HEK293 (cell line): ENCODE data around the gene AK5.

Experiments
- CTCF ChIA-PET: fragments of 350-600 bp; formaldehyde crosslinking; extraction: SDS; loops from one replicate; lab custom pipeline; 2021; ENCODE audit warnings: antibody characterized with exemption; lab: Yijun Ruan, JAX
- POLR2A ChIA-PET: fragments of 300-600 bp; formaldehyde crosslinking; extraction: SDS; loops from one replicate; lab custom pipeline; 2020; ENCODE audit warnings: antibody characterized with exemption, inconsistent platforms; lab: Yijun Ruan, JAX
- H3K27ac ChIP-seq: fragments of 200-500 bp; sonication (Bioruptor generic); 2 replicates; pipeline ENCODE4 v1.5.1; 2014; ENCODE audit warnings: low read depth, low read length, control low read depth, inconsistent platforms; ENCODE audit errors: extremely low read depth
- H3K36me3 ChIP-seq, 2 experiments: fragments of 200-500 bp in 1 of 2; sonication (Bioruptor generic) in 1 of 2; 1 replicate in 1 of 2; 2 replicates in 1 of 2; pipeline ENCODE4 v1.5.1; 2014 to 2017; ENCODE audit warnings: inconsistent platforms in 2 of 2, low read length in 2 of 2; ENCODE audit not compliant: control insufficient read depth in 2 of 2, insufficient read depth in 1 of 2
- H3K4me1 ChIP-seq: fragments of 200-500 bp; sonication (Bioruptor generic); 2 replicates; pipeline ENCODE4 v1.5.1; 2014; ENCODE audit warnings: mild to moderate bottlenecking, low read length, inconsistent platforms; ENCODE audit not compliant: control insufficient read depth, insufficient read depth
- H3K4me3 ChIP-seq: 2 replicates; pipeline ENCODE4 v1.5.1; 2011; ENCODE audit warnings: low read depth, mild to moderate bottlenecking, control low read depth, low read length, moderate library complexity
- H3K9me3 ChIP-seq: fragments of 200-500 bp; sonication (Bioruptor generic); 2 replicates; pipeline ENCODE4 v1.5.1; 2014; ENCODE audit warnings: low read depth, low read length, inconsistent platforms; ENCODE audit not compliant: control insufficient read depth, insufficient read depth
- EGR2 ChIP-seq: fragments of 450-650 bp; formaldehyde crosslinking; IDR thresholded peaks from 2 replicates; pipeline ENCODE4 v1.5.1; 2016; ENCODE audit warnings: low read depth, missing biosample characterization, missing genetic modification characterization
- GFI1B ChIP-seq: fragments of 450-650 bp; formaldehyde crosslinking; IDR thresholded peaks from 2 replicates; pipeline ENCODE4 v1.5.1; 2016; ENCODE audit warnings: missing biosample characterization, missing genetic modification characterization
- HOXC10 ChIP-seq: sonication (generic); formaldehyde crosslinking; IDR thresholded peaks from 2 replicates; pipeline ENCODE4 v1.8.1; 2023; ENCODE audit warnings: mild to moderate bottlenecking, missing genetic modification reagents
- RBAK ChIP-seq: fragments of 450-650 bp; formaldehyde crosslinking; IDR thresholded peaks from 2 replicates; pipeline ENCODE4 v1.5.1; 2016; ENCODE audit warnings: missing biosample characterization, missing genetic modification characterization
- REPIN1 ChIP-seq: fragments of 450-650 bp; formaldehyde crosslinking; IDR thresholded peaks from 2 replicates; pipeline ENCODE4 v1.5.1; 2017; ENCODE audit warnings: missing biosample characterization, missing genetic modification characterization, low read depth
- ZBTB20 ChIP-seq: fragments of 450-650 bp; formaldehyde crosslinking; IDR thresholded peaks from 2 replicates; pipeline ENCODE4 v1.5.1; 2016; ENCODE audit warnings: missing biosample characterization, missing genetic modification characterization
- ZNF10 ChIP-seq: fragments of 450-650 bp; formaldehyde crosslinking; IDR thresholded peaks from 2 replicates; pipeline ENCODE4 v1.5.1; 2017; ENCODE audit warnings: missing biosample characterization, missing genetic modification characterization
- ZNF223 ChIP-seq: fragments of 450-650 bp; formaldehyde crosslinking; IDR thresholded peaks from 2 replicates; pipeline ENCODE4 v1.5.1; 2016; ENCODE audit warnings: missing biosample characterization, missing genetic modification characterization
- ZNF354C ChIP-seq: fragments of 450-650 bp; formaldehyde crosslinking; IDR thresholded peaks from 2 replicates; pipeline ENCODE4 v1.5.1; 2016; ENCODE audit warnings: missing biosample characterization, missing genetic modification characterization, low read depth, borderline replicate concordance
- ZNF510 ChIP-seq: fragments of 450-650 bp; formaldehyde crosslinking; IDR thresholded peaks from 2 replicates; pipeline ENCODE4 v1.5.1; 2018; ENCODE audit warnings: mild to moderate bottlenecking, missing genetic modification characterization, missing biosample characterization; ENCODE audit not compliant: insufficient replicate concordance
- ZNF626 ChIP-seq: fragments of 450-650 bp; sonication (Bioruptor Pico); formaldehyde crosslinking; IDR thresholded peaks from 2 replicates; pipeline ENCODE4 v1.5.1; 2018; ENCODE audit warnings: missing biosample characterization, missing genetic modification characterization, inconsistent platforms
- ZNF777 ChIP-seq: fragments of 450-650 bp; formaldehyde crosslinking; IDR thresholded peaks from 2 replicates; pipeline ENCODE4 v1.5.1; 2017; ENCODE audit warnings: missing biosample characterization, missing genetic modification characterization, borderline replicate concordance
- ZSCAN23 ChIP-seq: fragments of 450-650 bp; formaldehyde crosslinking; IDR thresholded peaks from 2 replicates; pipeline ENCODE4 v1.5.1; 2016; ENCODE audit warnings: missing biosample characterization, missing genetic modification characterization
- TF ChIP-seq, protein P1 (sequence below): fragments of 450-650 bp; formaldehyde crosslinking; IDR thresholded peaks from 2 replicates; pipeline ENCODE4 v1.5.1; 2016; ENCODE audit warnings: missing biosample characterization, missing genetic modification characterization
- TF ChIP-seq, protein P2 (sequence below): fragments of 450-650 bp; formaldehyde crosslinking; IDR thresholded peaks from 2 replicates; pipeline ENCODE4 v1.5.1; 2016; ENCODE audit warnings: missing biosample characterization, missing genetic modification characterization
- TF ChIP-seq, protein P3 (sequence below): fragments of 450-650 bp; formaldehyde crosslinking; IDR thresholded peaks from 2 replicates; pipeline ENCODE4 v1.5.1; 2016; ENCODE audit warnings: missing biosample characterization, missing genetic modification characterization
- TF ChIP-seq, protein P4 (sequence below): fragments of 450-650 bp; formaldehyde crosslinking; conservative IDR thresholded peaks from 2 replicates; pipeline ENCODE4 v1.5.1; 2016; ENCODE audit warnings: low read depth, missing biosample characterization, missing genetic modification characterization
- TF ChIP-seq, protein P5 (sequence below): fragments of 450-650 bp; IDR thresholded peaks from 2 replicates; pipeline ENCODE4 v1.5.1; 2018; ENCODE audit warnings: missing biosample characterization, mild to moderate bottlenecking, missing genetic modification characterization
- TF ChIP-seq, protein P6 (sequence below): fragments of 450-650 bp; formaldehyde crosslinking; IDR thresholded peaks from 2 replicates; pipeline ENCODE4 v1.5.1; 2016; ENCODE audit warnings: missing biosample characterization, missing genetic modification characterization

Gene AK5

DNA sequence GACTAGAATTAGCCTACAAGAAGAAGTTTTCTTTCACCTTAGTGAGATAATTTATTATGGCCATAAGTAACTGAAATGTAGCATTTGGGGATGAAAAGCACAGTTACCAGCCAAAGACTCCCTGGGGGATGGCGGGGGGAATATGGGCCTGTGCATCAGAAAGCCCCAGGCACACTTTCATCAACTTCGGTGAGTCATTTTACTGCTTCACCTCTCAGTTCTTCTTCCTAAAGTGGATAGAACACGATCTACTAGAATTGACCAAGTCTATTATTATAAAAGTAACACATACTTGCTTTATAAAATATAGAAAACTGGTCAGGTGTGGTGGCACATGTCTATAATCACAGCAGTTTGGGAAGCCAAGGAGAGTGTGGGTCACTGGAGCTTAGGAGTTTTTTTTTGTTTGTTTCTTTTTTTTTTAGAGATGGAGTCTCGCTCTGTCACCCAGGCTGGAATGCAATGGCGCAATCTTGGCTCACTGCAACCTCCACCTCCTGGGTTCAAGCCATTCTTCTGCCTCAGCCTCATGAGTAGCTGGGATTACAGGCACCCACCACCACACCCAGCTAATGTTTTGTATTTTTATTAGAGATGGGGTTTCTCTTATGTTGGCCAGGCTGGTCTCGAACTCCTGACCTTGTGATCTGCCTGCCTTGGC lies 258.8 kb downstream of the AK5 start:
- Histone ChIP-seq H3K36me3 (no peaks in the 10 kb centered on the region), H3K9me3 (no peaks in the 10 kb centered on the region), H3K27ac (no peak overlapping the region), H3K4me1 (no peaks in the 10 kb centered on the region), H3K4me3 (no peak overlapping the region)
- ChIA-PET POLR2A (no interaction called here), CTCF (no interaction called here)
- TF ChIP-seq, protein P1, sequence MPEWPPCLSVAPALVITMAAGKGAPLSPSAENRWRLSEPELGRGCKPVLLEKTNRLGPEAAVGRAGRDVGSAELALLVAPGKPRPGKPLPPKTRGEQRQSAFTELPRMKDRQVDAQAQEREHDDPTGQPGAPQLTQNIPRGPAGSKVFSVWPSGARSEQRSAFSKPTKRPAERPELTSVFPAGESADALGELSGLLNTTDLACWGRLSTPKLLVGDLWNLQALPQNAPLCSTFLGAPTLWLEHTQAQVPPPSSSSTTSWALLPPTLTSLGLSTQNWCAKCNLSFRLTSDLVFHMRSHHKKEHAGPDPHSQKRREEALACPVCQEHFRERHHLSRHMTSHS, result no peak
- no peak for TF ChIP-seq ZNF354C (tag by site-specific recombination)
- TF ChIP-seq, protein P2, sequence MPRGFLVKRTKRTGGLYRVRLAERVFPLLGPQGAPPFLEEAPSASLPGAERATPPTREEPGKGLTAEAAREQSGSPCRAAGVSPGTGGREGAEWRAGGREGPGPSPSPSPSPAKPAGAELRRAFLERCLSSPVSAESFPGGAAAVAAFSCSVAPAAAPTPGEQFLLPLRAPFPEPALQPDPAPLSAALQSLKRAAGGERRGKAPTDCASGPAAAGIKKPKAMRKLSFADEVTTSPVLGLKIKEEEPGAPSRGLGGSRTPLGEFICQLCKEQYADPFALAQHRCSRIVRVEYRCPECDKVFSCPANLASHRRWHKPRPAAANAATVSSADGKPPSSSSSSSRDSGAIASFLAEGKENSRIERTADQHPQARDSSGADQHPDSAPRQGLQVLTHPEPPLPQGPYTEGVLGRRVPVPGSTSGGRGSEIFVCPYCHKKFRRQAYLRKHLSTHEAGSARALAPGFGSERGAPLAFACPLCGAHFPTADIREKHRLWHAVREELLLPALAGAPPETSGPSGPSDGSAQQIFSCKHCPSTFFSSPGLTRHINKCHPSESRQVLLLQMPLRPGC (tag by site-specific recombination), result no peak
- no peak for TF ChIP-seq ZBTB20 (tag by site-specific recombination)
- TF ChIP-seq, protein P3, sequence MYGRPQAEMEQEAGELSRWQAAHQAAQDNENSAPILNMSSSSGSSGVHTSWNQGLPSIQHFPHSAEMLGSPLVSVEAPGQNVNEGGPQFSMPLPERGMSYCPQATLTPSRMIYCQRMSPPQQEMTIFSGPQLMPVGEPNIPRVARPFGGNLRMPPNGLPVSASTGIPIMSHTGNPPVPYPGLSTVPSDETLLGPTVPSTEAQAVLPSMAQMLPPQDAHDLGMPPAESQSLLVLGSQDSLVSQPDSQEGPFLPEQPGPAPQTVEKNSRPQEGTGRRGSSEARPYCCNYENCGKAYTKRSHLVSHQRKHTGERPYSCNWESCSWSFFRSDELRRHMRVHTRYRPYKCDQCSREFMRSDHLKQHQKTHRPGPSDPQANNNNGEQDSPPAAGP (tag by site-specific recombination), result no peak
- TF ChIP-seq ZNF223 (tag by site-specific recombination), result no peak
- TF ChIP-seq ZNF10 (tag by site-specific recombination), result no peak
- no peak for TF ChIP-seq REPIN1 (tag by site-specific recombination)
- TF ChIP-seq RBAK (tag by site-specific recombination), result no peak
- no peak for TF ChIP-seq ZNF626 (tag by site-specific recombination)
- no peak for TF ChIP-seq ZSCAN23
- TF ChIP-seq, protein P4, sequence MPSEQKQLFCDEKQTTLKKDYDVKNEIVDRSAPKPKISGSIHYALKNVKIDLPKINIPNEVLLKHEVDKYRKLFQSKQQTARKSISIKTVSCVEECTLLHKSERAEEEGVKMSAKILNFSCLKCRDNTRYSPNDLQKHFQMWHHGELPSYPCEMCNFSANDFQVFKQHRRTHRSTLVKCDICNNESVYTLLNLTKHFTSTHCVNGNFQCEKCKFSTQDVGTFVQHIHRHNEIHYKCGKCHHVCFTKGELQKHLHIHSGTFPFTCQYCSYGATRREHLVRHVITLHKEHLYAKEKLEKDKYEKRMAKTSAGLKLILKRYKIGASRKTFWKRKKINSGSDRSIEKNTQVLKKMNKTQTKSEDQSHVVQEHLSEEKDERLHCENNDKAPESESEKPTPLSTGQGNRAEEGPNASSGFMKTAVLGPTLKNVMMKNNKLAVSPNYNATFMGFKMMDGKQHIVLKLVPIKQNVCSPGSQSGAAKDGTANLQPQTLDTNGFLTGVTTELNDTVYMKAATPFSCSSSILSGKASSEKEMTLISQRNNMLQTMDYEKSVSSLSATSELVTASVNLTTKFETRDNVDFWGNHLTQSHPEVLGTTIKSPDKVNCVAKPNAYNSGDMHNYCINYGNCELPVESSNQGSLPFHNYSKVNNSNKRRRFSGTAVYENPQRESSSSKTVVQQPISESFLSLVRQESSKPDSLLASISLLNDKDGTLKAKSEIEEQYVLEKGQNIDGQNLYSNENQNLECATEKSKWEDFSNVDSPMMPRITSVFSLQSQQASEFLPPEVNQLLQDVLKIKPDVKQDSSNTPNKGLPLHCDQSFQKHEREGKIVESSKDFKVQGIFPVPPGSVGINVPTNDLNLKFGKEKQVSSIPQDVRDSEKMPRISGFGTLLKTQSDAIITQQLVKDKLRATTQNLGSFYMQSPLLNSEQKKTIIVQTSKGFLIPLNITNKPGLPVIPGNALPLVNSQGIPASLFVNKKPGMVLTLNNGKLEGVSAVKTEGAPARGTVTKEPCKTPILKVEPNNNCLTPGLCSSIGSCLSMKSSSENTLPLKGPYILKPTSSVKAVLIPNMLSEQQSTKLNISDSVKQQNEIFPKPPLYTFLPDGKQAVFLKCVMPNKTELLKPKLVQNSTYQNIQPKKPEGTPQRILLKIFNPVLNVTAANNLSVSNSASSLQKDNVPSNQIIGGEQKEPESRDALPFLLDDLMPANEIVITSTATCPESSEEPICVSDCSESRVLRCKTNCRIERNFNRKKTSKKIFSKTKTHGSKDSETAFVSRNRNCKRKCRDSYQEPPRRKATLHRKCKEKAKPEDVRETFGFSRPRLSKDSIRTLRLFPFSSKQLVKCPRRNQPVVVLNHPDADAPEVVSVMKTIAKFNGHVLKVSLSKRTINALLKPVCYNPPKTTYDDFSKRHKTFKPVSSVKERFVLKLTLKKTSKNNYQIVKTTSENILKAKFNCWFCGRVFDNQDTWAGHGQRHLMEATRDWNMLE (tag by site-specific recombination), result no peak
- no peak for TF ChIP-seq ZNF510 (tag by site-specific recombination)

DNA sequence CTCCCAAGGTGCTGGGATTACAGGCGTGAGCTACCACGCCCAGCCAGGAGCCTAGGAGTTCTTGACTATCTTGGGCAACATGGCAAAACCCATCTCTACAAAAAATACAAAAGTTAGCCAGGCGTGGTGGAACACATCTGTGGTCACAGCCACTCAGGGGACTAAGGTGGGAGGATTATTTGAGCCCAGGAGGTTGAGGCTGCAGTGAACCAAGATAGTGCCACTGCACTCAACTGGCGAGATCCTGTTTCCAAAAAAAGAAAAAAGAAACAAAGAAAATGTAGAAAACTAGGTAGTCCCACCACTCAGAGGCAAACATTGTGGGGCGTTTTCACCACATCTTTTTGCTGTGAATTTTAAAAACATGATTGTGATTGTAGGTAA lies 259.3 kb downstream of the AK5 start:
- POLR2A ChIA-PET, result no interaction called here
- Histone ChIP-seq H3K4me3 (no peak overlapping the region), H3K9me3 (no peaks in the 10 kb centered on the region), H3K27ac (no peak overlapping the region), H3K4me1 (no peaks in the 10 kb centered on the region), H3K36me3 (no peaks in the 10 kb centered on the region)
- CTCF ChIA-PET, result interaction anchor here (1.7 kb wide), 1 partner anchor 8 kb away, joined by 6 read pairs; no protein-coding TSS in a partner anchor
- TF ChIP-seq EGR2 (tag by site-specific recombination) (no peak), ZNF777 (no peak), HOXC10 (CRISPR knock-in tag) (no peak), GFI1B (tag by site-specific recombination) (no peak)
- TF ChIP-seq, protein P5, sequence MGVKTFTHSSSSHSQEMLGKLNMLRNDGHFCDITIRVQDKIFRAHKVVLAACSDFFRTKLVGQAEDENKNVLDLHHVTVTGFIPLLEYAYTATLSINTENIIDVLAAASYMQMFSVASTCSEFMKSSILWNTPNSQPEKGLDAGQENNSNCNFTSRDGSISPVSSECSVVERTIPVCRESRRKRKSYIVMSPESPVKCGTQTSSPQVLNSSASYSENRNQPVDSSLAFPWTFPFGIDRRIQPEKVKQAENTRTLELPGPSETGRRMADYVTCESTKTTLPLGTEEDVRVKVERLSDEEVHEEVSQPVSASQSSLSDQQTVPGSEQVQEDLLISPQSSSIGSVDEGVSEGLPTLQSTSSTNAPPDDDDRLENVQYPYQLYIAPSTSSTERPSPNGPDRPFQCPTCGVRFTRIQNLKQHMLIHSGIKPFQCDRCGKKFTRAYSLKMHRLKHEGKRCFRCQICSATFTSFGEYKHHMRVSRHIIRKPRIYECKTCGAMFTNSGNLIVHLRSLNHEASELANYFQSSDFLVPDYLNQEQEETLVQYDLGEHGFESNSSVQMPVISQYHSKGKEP (tag by site-specific recombination), result no peak
- TF ChIP-seq, protein P6, sequence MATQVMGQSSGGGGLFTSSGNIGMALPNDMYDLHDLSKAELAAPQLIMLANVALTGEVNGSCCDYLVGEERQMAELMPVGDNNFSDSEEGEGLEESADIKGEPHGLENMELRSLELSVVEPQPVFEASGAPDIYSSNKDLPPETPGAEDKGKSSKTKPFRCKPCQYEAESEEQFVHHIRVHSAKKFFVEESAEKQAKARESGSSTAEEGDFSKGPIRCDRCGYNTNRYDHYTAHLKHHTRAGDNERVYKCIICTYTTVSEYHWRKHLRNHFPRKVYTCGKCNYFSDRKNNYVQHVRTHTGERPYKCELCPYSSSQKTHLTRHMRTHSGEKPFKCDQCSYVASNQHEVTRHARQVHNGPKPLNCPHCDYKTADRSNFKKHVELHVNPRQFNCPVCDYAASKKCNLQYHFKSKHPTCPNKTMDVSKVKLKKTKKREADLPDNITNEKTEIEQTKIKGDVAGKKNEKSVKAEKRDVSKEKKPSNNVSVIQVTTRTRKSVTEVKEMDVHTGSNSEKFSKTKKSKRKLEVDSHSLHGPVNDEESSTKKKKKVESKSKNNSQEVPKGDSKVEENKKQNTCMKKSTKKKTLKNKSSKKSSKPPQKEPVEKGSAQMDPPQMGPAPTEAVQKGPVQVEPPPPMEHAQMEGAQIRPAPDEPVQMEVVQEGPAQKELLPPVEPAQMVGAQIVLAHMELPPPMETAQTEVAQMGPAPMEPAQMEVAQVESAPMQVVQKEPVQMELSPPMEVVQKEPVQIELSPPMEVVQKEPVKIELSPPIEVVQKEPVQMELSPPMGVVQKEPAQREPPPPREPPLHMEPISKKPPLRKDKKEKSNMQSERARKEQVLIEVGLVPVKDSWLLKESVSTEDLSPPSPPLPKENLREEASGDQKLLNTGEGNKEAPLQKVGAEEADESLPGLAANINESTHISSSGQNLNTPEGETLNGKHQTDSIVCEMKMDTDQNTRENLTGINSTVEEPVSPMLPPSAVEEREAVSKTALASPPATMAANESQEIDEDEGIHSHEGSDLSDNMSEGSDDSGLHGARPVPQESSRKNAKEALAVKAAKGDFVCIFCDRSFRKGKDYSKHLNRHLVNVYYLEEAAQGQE, result no peak
